Measurements from ENCODE around the gene PLCB1. TPM values are rescaled to one million over a fixed set of nuclear protein-coding genes. Genes with fewer than 3 reads are reported as not detected.

The PLCB1 gene
- total RNA-seq, 1 donor from 2014 or later, result 24.4 TPM

DNA sequence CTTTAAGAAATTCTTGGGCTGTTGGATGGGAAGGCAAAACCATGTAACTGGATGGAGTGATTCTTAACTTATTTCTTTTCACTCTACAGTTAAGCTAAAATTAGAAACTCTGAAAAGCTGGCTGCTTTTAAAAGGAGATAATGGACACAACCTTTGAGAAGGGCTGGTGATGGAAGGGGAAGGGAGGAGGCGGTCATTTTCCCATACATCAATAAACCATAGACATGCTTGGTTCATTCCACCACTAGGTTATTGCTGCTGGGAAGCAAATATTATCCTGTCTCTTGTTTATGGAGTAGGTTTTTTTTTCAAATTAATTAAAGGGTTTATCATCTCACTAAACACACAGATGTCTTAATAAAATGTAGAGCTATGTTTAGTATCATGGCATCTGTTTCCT lies 76.2 kb downstream of the PLCB1 start:
- DNase-seq (ENCODE audit: extremely low read depth, low read depth, low spot score), result no peak

DNA sequence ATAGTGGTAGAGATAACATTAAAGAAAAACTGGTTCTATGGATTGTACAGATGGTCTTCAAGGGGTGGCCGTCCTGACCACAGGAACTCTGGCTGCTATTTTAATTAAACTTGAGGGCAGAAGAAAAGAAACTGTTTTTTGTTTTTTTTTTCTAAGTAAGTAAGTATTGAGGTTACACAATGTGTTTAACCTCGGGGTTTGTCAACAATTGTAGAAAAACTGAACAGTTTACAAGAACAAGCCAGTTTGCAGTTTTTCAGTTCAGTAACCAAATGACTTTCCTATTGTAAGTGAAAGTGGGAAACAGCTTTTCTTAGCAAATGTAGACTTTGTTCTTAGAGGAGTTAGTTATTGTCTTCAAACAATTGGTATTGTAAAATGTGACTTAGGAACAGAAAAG lies 77.0 kb downstream of the PLCB1 start:
- DNase-seq (ENCODE audit: extremely low read depth, low read depth, low spot score), result no peak

DNA sequence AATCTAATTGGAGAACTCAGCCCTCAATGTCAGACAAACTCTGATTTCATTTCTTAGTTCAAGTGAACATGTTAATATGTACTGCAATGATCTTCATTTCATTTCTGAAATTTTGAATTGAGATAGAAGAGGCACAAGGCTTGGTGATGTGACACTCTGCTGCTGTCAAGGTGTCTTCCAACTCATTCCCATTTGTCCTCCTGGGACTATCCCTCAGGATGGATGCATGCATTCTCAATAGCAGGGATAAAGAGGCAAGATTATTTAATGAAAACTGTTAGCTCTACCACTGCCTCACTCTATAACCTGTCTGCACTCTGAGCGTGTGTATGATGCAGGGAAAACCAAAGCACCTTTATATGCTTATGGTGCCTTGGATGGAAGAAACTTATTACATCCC lies 78.7 kb downstream of the PLCB1 start:
- no peak for DNase-seq (ENCODE audit: extremely low read depth, low read depth, low spot score)

DNA sequence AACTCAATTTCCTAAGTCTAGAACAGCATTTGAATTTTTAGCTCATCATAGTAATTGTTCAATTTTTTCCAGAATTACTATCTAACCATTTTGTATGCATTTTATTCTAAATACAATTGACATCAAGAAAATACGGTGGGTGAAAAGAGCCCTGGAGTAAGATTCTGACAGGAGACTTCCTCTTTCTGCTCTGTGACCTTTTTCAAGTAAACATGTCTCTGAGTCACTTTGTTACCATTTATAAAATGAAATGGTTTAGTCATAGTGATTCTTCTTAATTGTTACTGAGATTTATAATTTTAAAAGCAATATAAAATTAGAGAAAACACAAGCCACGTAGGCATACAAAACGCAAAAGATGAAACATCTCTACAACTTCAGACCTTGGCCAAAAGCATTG lies 80.2 kb downstream of the PLCB1 start:
- DNase-seq (ENCODE audit: extremely low read depth, low read depth, low spot score), result no peak

DNA sequence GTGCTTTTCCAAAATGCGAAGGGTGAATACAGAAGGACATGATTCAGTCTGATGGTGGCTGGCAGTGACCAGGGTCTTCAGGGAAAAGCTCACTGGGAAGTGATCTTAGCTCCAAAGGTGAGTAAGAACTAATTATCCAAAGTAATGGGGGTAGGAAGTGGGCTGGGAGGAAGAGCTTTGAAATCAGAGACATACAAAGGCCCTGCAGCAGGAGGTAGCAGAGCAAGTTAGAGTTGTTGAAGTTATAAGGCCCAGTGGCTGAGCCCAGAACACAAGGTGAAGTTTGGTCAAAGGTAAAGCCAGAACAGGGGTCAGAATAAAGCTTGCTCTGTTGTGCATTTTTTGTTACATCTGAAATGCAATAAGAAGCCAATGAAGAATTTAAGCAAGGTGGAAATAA lies 81.2 kb downstream of the PLCB1 start:
- no peak for DNase-seq (ENCODE audit: extremely low read depth, low read depth, low spot score)

DNA sequence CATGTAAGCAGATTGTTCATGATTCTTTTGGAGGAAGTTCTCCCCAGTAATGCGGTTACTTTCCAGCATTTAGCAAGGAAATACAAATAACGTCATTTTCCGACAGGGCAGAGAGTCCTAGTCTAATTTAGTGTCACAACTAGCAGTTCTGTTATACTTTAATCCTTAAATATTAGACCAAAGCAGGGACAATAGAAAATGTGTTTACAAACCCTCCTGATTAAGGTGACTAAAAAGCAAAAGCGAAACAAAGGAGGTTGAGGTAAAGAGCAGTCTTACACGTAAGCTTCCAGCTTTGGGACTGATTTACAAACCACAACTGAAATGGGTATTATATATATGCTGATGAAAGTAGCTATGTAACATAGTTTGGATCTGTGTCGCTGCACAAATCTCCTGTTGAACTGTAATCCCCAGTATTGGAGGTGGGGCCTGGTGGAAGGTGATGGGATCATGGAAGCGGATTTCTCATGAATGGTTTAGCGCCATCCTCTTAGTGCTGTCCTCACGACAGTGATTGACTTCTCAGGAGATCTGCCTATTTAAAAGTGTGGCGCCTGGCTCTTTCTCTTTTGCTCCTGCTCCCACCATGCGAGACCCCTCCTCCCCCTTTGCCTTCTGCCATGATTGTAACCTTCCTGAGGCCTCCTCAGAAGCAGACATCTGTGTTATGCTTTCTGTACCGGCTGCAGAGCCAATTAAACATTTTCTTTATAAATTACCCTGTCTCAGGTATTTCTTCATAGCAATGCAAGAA lies 81.9 kb downstream of the PLCB1 start:
- DNase-seq (ENCODE audit: extremely low read depth, low read depth, low spot score), result no peak

DNA sequence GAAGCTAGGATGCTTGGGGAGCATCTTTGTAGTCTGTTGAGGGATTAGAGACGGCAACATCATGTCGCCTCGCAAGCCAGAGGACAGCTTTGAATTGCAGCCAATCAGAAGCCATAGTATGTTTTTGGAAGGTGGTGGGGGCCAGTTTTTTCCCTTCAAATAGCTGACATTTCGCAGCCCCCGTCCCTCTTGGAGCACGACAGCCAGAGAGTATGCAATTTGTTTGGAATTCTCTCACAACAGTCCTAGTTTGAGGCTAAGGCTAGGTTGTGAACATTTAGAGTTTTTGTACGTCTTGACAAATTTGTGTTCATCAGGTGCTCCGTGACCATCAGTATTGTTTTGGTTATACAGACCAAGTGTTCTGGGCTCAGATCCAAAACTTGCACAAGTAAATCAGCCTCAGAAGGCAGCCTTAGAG lies 83.3 kb downstream of the PLCB1 start:
- no peak for DNase-seq (ENCODE audit: extremely low read depth, low read depth, low spot score)

DNA sequence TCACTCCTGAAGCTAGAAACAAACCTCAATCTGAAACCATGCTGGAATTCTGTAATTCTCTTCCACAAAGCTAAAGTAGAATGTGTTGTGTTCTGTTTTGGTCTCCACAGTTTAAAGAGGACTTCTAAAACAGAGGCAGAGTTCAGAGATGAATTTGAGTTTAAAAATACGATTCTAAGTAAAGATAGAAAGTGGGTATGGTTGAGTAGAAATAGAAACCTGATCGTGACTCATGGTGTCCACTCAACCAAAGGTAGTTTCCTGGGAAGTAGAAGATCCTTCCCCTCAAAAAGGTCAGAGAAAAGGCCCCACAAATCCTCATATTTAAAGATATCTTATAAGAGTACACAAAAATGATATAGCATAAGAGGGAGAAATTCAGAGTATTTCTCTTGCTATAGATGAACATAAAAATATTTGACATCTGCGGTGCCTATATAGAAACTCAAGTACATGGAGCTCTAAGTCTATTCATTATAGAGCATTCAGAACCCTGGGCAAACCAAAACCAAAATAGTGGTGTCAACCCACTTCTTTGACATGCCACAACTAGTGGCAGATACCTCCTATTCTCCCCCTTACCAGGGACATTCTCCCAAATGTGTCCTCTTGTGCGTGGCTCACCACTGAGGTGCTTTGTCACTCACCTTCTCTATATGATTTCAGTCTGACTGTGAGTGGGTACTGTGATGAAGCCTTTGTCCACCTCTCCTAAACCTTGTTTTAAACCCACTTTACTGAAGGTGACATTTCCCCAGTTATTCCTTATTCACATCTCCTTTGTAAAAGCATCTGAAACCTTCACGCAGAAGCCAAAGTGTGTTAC lies 84.5 kb downstream of the PLCB1 start:
- DNase-seq (ENCODE audit: extremely low read depth, low read depth, low spot score), result no peak

DNA sequence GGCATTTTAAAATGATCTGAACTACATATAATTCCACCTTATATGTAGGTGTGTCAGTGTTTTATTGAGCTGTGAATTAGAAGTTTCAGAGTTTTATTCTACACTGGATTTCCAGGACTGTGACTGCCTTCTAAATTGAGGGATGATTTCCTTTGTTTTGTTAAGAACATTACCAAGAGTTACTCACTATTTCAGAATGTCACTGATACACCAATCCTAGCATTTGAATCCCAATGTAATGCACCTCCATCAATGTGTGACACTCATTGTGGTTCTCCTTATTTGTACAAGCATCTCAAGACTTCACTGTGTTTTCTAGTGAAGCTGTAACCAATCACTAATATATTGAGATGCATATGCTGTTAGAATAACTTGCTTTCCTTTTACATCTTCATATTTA lies 86.8 kb downstream of the PLCB1 start:
- no peak for DNase-seq (ENCODE audit: extremely low read depth, low read depth, low spot score)

DNA sequence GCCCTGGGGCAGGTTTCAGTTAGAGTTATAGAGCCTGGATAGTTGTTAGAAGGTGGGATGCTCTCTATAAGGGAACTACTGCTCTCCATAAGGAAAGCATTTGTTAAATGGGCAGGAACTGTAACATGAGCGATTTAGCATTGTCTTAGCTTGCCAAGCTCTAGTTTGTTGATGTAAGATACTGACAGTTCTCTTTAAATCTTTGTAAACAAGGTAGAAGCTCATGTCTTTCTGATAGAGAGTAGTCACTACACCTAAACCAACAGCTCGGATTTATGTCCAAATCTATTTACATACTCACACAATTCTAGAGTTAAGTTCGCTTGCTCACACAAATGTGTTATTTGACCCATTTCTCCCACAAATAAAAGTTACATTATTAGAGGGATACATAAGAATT lies 87.3 kb downstream of the PLCB1 start:
- no peak for DNase-seq (ENCODE audit: extremely low read depth, low read depth, low spot score)

DNA sequence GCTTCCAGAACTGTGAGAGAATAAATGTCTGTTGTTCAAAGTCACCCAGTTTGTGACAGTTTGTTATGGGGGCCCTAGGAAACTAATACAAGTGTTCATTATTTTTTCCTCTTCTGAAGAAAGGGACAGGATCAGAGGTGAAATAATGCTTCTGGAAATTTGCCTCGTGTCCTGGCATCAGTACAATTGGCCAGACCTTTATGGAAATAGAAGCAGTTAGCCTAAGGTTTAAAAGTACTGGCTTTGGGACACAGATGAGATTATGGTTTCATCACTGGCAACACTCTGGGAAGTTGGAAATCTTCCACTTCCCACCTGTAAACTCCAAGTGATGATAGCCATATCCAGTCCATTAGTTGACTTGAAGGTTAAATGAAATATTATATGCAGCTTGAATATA lies 88.7 kb downstream of the PLCB1 start:
- DNase-seq (ENCODE audit: extremely low read depth, low read depth, low spot score), result no peak

DNA sequence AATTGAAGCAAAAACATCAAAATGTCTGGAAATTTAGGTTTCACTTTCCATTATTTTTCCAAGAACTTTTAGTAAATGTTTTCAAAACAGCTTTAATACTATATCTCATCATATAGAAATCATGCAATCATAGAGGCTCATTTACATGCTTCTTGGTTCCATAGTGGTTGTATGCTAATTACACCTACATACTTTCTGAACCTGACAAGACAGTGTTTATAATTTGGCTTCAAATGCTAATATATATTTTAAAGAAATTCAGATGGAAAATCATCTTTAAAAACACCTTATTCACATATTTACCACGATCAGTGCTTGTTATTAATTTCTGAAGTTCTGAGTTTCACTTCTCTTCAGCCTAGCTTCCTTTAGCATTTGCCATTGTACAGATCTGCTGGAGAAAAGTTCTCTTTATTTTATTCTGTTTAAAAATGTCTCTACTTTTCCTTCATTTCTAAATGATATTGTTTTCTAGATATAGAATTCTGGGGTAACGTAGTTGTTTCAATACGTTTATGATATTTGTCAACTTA lies 89.9 kb downstream of the PLCB1 start:
- no peak for DNase-seq (ENCODE audit: extremely low read depth, low read depth, low spot score)

DNA sequence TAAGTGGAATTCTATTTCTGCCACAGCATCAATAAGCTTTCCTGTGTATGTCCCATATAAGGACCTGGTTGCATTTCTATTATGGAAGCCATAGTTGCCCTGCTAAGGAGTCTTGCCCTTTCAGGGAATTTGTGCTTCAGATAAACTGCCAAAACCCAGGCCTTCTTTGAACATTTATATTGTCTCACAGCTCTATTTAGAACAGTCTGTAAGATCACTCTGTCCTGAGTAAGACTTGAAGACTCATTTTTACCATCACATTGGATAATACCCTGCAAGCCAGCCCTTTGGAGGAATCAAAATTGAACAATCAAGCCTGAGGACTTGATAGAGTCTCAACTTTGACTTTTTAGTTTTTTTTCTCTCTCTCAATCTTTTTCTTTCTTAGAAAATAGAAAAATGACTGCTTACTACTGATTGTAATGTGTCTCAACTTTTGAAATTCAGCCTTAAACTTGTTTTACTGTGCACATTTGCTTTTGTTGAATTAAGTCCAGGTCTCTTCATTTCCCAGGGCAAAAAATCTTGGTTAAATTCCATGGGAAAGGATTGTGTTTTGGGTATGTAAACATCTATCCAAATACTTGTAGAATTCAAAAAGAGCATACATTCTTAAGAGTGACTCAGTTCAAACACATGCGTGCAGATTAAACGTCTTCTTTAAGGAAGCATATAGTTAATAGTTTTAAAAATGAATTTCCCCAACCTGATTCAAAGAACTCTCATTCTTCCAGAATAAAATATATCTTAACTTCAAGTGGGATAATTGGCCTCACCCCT lies 91.2 kb downstream of the PLCB1 start:
- DNase-seq (ENCODE audit: extremely low read depth, low read depth, low spot score), result no peak

DNA sequence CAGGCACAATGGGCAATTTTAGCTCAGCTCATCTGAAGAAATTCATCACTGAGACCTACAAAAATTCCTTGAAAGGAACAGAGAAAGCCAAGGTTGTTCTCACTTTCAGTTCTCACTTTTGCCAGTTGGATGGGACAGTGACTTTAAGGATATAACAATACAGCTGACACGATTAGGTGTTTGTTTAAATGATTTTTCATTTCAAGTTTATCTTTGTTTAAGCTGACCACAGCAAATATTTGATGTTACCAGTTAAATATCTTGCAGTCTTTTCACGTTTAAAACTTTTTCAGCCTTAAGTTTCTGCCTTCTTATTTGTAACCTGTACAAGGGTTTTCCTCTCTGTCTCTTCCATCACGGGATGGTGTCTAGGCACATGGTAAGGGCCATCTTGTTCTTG lies 93.6 kb downstream of the PLCB1 start:
- no peak for DNase-seq (ENCODE audit: extremely low read depth, low read depth, low spot score)

DNA sequence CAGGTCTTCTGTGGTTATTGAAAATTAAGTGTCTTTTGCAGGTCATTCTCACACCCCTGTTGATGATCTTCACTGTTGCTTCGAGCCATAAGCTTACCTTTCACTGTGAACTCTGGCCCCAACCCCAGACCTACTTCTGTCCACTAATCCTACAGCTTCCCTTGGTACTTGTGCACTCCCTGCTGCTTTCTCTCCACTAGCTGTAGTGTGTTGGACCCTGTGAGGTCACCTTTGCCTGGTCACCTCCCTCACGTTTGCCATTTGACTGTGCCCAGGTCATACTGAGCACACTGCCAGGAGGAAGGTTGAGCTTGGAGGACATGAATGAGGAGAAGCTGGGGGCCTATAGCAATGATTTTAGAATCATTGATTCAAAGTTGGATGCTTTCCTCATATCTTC lies 94.0 kb downstream of the PLCB1 start:
- no peak for DNase-seq (ENCODE audit: extremely low read depth, low read depth, low spot score)

DNA sequence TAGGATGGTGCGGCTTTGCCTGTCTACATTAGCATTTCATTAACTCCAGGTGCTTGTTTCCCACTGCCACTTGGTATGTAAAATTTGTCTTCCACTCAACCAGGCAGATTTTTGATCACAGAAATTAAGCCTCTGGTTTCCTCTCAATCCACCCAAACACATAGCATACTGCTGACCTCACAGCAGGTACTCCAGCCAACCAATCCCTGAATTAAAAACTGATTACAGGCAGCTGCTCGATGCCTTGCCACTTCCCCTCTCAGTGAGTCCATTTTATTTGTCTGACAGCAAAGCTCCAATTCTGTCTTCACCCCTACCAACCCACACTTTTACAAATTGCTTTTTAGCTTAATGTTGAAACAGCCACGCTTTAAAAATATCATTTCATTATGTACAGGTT lies 95.2 kb downstream of the PLCB1 start:
- DNase-seq (ENCODE audit: extremely low read depth, low read depth, low spot score), result no peak

DNA sequence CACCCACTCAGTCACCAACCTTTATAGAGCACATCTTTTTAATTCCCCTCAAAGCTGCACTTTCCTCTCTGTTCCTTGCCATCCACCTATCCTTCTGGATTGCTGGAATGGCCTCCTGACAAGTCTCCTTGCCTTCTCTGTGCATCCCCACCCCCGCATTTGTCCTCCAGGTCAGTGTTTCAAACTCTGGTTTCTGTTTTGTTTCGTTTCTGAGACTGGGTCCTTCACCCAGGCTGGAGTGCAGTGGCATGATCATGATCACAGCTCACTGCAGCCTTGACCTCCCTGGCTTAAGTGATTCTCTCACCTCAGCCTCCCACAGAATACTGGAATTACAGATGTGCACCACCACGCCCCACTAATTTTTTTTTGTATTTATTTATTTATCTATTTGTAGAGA lies 96.2 kb downstream of the PLCB1 start:
- DNase-seq (ENCODE audit: extremely low read depth, low read depth, low spot score), result no peak

DNA sequence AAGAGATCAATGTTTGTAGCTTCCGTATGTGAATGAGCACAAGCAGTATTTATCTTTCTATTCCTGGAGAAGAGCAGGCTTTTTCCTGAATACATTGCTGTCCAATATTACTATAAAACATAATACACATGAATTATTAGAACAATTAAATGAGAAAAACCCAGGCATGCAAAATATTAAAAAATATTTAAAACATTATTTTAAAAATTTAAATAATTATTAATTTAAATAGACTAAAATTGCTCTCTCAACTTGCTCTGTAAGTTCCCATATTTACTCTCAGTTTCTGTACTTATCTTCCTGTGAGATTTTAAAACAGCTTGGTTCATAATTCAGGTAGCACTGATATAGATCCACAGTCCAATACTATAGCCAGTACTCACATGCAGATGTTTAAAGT lies 97.0 kb downstream of the PLCB1 start:
- DNase-seq (ENCODE audit: extremely low read depth, low read depth, low spot score), result no peak

DNA sequence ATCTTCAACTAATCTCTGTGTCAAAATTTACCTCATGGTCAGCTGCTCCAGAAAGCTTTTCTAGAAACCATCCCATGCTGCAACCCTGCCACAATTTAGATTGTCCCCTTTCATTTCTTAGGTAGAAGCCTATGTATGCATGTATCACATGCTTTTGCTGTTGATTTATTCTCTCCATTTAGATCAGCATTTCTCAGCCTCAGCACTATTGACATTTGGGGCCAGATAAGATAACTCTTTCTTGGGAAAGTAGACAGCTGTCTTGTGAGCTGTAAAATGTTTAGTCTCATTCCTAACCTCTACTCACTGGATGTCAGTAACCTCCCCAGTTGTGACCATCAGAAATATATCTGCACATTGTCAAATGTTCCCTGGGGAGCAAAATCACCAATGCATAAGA lies 99.0 kb downstream of the PLCB1 start:
- DNase-seq (ENCODE audit: extremely low read depth, low read depth, low spot score), result no peak

DNA sequence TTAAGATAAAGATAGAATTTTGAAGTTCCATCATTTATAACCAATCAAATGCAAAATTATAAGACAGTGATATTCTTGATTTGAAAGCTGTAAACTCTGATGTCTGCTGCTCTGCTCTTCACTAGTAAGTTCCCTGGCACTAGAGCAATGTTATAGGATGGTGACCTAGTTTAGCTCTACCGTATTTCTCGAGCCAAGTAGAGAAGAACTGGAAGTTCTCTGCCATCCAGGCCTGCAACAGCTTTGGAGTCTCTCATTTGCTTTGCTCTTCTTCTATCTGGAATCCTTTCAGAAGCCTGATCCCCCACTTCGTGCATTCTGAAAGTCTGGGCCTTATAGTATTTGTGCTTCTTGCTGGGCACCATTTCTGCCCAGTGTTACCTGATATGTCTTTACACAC lies 100.3 kb downstream of the PLCB1 start:
- no peak for DNase-seq (ENCODE audit: extremely low read depth, low read depth, low spot score)

DNA sequence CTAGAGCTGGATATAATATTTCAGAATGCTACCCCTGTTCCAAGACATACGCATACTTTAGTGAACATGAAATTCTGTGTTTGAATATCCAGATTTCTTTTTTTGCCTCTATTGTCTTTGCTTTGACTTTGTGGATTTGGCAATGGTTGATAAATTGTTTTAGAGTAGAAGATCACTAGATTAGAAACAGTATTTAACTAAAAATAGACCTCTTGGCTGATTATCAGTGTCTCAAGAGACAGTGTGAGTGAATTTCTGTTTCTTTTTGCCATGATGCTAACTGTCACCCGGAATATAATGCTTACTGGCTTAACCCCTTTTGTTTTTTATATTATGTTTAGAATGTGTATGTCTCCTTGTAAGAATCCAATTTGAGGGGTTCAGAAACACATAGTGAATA lies 102.5 kb downstream of the PLCB1 start:
- DNase-seq (ENCODE audit: extremely low read depth, low read depth, low spot score), result no peak

All from glomerular endothelial cell (primary cell).